GM19468 (cell line): ENCODE measurements around the gene ARHGAP10.
A peak's percentile ranks its signal among the peaks of the same experiment; 100 is the strongest.

Experiments
- ATAC-seq: cut with Tn5 transposase; IDR thresholded peaks from one replicate; pipeline ENCODE4 v1.9.1; 2021; ENCODE audit warnings: mild to moderate bottlenecking, moderate library complexity, moderate number of reproducible peaks; ENCODE audit not compliant: unreplicated experiment; ENCODE audit errors: extremely low read depth

ARHGAP10 gene

GRCh38 chr4:147764337-147764736 is 32.4 kb downstream of the ARHGAP10 start:
- no peak for ATAC-seq

DNA sequence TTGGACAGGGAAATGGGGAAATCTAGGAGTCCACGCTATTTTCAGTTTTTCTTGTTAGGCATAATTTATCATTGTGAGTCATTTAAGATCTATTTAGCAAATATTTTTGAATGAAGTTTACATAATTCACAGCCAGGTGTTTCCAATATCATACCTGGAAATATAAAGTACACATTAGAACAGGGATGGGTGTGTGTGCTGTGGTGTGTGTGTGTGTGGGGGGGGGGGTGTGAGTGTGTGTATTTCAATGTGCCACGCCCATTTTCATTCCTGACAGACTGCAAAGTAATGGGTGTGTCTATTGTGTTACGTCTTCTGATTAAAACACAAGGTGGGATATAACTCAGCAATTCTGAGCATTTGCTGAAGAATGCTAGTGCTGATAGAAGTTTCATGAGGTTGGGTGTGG is 33.2 kb downstream of the ARHGAP10 start:
- ATAC-seq, result no peak

- no peak for ATAC-seq
Observed at GRCh38 chr4:147768113-147768512, 36.2 kb downstream of the ARHGAP10 start.

DNA sequence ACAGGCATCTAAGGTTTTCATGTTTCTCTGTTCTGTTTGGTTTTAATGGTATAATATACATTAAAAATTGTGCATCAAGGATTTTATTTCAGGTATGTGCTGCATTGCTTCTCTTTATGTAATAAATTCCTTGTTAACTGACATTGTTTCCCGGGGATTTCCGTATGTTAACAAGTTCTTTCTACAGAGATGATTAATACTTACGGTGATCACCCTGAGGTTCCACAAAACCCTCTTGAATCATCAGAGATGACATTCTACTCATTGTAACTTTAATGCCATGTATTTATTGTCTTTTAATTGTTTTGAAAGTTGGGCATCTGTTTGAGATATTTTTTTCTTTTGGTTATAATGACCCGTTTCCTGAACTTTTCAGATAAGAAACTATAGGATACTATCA is 37.5 kb downstream of the ARHGAP10 start:
- no peak for ATAC-seq

GRCh38 chr4:147770831-147771230 is 38.9 kb downstream of the ARHGAP10 start:
- no peak for ATAC-seq

GRCh38 chr4:147772056-147772455 is 40.2 kb downstream of the ARHGAP10 start:
- ATAC-seq, result no peak

GRCh38 chr4:147772459-147772969 is 40.6 kb downstream of the ARHGAP10 start:
- no peak for ATAC-seq

GRCh38 chr4:147773261-147774184 is 41.6 kb downstream of the ARHGAP10 start:
- no peak for ATAC-seq

GRCh38 chr4:147776716-147777115 is 44.8 kb downstream of the ARHGAP10 start:
- no peak for ATAC-seq

DNA sequence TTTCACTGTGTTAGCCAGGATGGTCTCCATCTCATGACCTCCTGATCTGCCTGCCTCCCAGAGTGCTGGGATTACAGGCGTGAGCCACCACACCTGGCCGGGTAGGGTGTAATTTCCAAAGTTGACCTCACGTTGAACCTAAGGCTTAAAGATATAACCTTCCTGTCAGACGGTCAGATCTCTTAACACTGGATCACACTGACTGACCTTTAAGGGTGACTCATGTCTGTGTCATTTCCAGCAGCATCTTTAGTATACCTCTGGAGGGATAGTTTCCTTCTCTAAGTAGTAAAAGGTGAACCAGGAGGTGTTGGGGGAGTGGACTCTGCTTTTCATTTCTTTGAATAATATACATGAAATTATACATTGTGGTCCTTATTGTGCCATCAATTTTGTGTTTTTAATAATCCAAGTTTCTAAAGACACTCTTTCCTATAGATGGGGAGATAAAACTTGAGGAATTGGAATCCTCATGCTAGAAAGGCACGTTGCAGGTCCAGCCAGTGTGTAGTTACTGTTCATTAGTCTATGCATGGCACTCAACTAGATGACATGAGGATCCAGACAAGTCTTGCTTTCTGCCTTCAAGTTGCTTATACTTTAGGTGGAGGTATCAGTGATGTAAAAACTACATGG is 45.7 kb downstream of the ARHGAP10 start:
- no peak for ATAC-seq

DNA sequence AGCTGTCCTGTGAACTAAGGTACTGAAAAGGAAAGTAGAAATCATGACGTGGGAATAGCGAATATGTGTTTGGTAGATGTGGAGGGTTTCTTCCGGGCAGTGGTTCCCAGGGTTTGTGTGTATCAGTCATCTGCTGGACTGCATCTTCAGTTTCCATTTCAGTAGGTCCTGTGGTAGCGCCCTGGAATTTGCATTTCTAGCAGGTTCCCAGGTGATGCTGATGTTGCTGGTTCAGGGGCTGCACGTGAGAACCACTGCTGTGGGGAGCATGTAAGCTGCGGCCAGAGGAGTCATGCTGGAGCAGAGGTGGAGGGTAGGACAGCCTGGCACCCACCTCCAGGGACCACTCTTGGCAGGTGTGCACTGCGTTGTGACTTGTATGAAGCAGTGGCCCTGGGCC is 47.1 kb downstream of the ARHGAP10 start:
- ATAC-seq, result peak; percentile 45

- no peak for ATAC-seq
Observed at GRCh38 chr4:147779451-147779850, 47.6 kb downstream of the ARHGAP10 start.

GRCh38 chr4:147780137-147780777 is 48.4 kb downstream of the ARHGAP10 start:
- ATAC-seq, result peak; percentile 51

DNA sequence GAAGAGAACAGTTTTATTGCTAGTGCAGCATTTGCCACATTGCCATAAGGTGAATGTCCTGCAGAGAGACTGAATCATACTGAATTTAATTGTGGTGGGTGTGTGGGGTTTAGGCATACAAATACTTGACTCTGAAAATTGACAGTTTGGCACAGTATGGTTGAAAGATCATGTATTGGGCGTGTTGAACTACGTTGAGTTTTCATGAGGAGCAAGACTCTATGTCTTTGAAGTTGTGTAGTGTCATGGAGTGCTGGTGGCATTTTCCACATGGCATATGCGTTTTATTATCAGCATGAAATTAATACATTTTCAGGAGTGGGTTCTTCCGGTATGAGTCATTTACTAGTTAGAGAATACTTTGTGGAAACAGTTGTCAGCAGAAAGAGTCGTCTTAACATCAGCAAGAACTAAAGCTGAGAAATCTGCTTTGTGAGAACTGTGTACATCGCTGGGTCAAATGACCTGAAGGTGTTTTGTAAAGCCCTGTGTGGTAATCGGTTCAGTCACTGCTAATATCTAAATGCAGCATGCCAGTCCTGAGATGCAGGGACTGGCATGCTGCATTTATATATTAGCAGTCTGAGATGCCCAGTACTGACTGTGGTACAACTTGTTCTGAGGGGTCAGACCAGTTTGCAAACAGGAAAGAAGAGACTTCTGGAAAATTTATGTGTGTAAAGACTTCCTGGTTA is 50.3 kb downstream of the ARHGAP10 start:
- ATAC-seq, result no peak

GRCh38 chr4:147785129-147785528 is 53.2 kb downstream of the ARHGAP10 start:
- ATAC-seq, result no peak

GRCh38 chr4:147786031-147786430 is 54.1 kb downstream of the ARHGAP10 start:
- peak; percentile 83 for ATAC-seq

- no peak for ATAC-seq
Observed at GRCh38 chr4:147786531-147786930, 54.6 kb downstream of the ARHGAP10 start.

DNA sequence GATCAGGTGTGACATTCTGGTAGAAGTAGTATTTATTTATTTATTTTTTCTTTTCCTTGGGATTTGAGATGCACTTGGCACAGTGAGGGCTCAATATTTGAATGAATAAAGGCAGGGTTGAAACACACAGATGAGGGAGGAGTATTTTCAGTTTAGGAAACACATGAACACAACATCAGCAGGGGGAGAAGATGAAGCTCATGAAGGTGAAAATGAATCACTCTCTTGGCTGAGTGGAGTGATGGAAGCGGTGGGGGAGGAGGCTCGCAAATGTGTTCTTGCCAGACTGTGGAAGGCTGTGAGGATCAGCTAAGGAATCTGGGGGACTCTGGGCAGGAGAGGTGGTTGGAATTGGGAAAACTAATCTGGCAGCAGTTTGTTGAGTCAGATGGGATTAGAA is 55.3 kb downstream of the ARHGAP10 start:
- no peak for ATAC-seq

GRCh38 chr4:147788791-147789190 is 56.9 kb downstream of the ARHGAP10 start:
- no peak for ATAC-seq

DNA sequence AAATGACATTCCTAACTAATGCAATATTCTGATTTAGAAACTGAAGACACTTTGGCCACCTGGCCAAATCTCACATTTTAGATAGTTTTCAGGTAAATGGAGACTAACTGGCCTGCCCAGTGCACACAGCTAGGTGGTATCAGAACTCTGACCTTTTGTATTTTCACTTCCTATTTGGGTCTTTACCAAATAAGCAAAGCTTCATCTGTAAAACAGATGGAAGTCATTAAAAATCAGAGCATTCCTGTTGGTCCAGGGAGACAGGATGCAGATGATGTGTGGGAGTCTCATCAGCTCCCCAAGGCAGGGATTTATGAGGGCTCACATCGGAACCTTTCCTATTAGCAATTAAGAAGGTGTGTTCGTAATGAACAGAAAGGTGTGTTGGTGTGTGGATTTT is 57.7 kb downstream of the ARHGAP10 start:
- no peak for ATAC-seq
